Gastroesophageal sphincter (tissue), 3 donors: ENCODE measurements around the gene ZDHHC13.

Experiments
- EP300 ChIP-seq: sonication (generic); formaldehyde crosslinking; IDR thresholded peaks from one replicate; pipeline ENCODE4 v1.6.1; 2017; ENCODE audit warnings: antibody characterized with exemption, mild to moderate bottlenecking
- POLR2A ChIP-seq, 2 donors: fragments of 450-650 bp; IDR thresholded peaks; one replicate each; pipeline ENCODE4 v1.6.1; 2017; ENCODE audit warnings: antibody characterized with exemption in 2 of 2, mild to moderate bottlenecking in 2 of 2, moderate library complexity in 1 of 2
- TF ChIP-seq, protein P1 (sequence below), 4 experiments: fragments of 200-600 bp in 2 of 4; fragments of 450-650 bp in 2 of 4; sonication (generic) in 1 of 4; IDR thresholded peaks; one replicate each; pipeline ENCODE4 v1.5.1; 2017 to 2019; ENCODE audit warnings: antibody characterized with exemption in 4 of 4, mild to moderate bottlenecking in 2 of 4, moderate library complexity in 2 of 4

DNA sequence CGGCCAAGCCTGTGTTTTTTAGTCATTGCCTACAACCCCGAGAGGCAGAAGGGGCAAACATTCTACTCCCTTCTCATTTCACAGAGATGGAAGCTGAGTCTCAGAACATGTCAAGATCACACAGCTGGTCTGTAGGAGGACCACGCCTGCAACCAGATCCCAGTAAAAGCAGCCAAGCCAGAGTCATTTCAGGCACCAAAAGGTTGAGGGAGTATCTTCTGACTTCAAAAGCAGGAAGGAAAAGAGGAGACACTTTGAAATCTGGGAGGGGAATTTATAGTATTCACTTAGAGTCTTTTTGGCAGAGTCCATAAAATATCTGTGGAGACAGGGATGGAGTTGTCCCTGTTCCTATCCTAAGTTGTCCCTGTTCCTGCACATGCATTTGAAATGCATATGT, 17.9 kb upstream of the ZDHHC13 start:
- TF ChIP-seq, protein P1, sequence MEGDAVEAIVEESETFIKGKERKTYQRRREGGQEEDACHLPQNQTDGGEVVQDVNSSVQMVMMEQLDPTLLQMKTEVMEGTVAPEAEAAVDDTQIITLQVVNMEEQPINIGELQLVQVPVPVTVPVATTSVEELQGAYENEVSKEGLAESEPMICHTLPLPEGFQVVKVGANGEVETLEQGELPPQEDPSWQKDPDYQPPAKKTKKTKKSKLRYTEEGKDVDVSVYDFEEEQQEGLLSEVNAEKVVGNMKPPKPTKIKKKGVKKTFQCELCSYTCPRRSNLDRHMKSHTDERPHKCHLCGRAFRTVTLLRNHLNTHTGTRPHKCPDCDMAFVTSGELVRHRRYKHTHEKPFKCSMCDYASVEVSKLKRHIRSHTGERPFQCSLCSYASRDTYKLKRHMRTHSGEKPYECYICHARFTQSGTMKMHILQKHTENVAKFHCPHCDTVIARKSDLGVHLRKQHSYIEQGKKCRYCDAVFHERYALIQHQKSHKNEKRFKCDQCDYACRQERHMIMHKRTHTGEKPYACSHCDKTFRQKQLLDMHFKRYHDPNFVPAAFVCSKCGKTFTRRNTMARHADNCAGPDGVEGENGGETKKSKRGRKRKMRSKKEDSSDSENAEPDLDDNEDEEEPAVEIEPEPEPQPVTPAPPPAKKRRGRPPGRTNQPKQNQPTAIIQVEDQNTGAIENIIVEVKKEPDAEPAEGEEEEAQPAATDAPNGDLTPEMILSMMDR (IDR thresholded peaks at IDR 0.05), result no peak
- TF ChIP-seq POLR2A (IDR thresholded peaks at IDR 0.05) (no peak), EP300 (no peak)
